ENCODE data around the gene VSTM5.

DNA sequence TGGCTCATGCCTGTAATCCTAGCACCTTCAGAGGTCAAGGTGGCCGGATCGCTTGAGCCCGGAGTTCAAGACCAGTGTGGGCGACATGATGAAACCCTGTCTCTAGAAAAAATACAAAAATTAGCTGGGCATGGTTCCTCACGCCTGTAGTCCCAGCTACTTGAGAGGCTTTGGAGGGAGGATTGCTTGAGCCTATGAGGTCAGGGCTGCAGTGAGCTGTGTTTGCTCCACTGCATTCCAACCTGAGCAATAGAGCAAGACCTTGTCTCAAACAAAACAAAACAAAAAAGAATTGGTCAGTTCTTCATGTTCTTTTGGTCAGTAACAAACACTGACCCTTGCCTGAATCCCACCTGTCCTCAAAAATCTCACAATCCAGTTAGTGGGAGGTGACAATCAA lies 36.7 kb upstream of the VSTM5 start:
- no peak for TF ChIP-seq CTCF (IDR thresholded peaks at IDR 0.05 in 8 of 11, conservative IDR thresholded peaks at IDR 0.05 in 3 of 11)
- TF ChIP-seq POLR2AphosphoS5 (IDR thresholded peaks at IDR 0.05): no peak
